GM12801 (cell line): Measurements from ENCODE around the gene UBE2V1.

ENCODE experiments used
- TF ChIP-seq, protein P1 (sequence below): IDR thresholded peaks from one replicate; pipeline ENCODE4 v1.5.1; 2011; ENCODE audit warnings: control low read depth; ENCODE audit not compliant: insufficient read length; ENCODE audit errors: extremely low read depth

The UBE2V1 gene

DNA sequence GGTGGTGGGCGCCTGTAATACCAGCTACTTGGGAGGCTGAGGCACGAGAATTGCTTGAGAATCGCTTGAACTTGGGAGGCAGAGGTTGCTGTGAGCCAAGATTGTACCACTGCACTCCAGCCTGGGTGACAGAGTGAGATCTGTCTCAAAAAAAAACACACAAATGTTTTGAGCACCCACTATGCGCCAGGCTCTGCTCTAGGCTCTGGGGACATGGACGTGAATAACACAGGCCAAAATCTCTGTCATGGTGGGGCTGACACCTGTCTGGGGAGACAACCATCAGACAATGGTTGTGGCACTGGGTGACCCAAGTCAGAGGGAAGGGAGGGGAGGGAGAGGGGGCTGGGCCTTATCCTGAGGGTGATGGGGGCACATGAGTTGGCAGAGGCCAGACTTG, 62.7 kb downstream of the UBE2V1 start:
- TF ChIP-seq, protein P1, sequence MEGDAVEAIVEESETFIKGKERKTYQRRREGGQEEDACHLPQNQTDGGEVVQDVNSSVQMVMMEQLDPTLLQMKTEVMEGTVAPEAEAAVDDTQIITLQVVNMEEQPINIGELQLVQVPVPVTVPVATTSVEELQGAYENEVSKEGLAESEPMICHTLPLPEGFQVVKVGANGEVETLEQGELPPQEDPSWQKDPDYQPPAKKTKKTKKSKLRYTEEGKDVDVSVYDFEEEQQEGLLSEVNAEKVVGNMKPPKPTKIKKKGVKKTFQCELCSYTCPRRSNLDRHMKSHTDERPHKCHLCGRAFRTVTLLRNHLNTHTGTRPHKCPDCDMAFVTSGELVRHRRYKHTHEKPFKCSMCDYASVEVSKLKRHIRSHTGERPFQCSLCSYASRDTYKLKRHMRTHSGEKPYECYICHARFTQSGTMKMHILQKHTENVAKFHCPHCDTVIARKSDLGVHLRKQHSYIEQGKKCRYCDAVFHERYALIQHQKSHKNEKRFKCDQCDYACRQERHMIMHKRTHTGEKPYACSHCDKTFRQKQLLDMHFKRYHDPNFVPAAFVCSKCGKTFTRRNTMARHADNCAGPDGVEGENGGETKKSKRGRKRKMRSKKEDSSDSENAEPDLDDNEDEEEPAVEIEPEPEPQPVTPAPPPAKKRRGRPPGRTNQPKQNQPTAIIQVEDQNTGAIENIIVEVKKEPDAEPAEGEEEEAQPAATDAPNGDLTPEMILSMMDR: no peak

DNA sequence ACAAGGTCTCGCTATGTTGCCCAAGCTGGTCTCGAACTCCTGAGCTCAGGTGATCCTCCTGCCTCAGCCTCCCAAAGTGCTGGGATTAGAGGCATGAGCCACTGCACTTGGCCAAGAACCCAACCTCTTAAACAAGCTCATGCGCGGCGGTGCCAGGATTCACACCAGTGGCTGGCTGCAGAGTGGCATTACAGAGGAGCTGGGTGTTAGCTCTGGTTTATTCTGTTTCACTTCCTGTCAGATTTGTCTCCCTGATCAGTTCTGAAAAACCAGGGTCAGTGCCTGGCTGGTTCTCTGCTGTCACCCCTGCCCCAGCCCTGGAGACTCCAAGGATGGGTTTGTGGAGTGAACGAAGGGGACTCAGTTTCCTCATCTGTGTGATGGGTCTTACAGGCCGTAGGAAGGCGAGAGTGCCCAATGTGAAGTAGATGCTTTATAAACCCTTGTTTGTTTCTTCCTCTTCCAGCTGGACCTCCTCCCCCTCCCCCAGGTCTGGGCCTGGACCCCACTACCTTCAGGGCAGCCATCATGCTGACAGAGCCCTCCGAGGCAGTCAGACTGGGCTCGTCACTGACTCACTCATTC, 63.4 kb downstream of the UBE2V1 start:
- TF ChIP-seq, protein P1: no peak

DNA sequence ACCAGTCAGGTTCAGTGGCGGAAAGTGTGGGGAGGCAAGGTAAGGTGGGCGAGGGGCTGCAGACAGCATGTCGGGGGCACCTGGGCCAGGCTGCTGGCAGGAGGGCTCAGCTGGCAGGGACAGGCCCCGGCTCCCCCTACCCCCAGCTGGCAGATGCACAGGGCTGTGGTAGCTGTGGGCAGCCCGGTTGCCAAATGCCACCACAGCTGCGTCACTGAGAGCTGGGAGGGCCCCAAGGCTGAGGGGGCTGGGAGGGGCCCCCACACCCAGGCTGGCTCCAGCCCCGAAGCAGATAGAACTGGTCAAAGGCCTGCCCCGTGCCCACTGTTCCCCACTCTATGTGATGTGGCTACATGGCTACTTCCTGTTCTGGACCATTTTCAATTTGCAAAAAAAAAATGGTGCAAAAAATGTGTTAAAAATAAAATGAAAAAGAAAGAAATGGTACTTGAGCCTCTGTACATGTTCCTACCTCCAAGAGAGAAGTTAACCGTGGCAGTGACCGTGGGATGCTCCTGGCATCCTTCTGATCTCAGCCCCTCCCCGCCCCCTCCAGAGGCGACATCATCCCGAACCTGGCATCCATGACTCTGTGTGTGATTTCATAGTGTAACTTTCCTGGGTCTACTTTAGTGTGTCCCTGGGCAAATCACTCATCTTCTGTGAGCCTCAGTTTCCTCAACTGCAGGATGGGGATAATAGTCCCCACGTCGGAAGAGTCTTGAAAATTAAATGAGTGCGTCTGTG, 64.4 kb downstream of the UBE2V1 start:
- TF ChIP-seq, protein P1: no peak

DNA sequence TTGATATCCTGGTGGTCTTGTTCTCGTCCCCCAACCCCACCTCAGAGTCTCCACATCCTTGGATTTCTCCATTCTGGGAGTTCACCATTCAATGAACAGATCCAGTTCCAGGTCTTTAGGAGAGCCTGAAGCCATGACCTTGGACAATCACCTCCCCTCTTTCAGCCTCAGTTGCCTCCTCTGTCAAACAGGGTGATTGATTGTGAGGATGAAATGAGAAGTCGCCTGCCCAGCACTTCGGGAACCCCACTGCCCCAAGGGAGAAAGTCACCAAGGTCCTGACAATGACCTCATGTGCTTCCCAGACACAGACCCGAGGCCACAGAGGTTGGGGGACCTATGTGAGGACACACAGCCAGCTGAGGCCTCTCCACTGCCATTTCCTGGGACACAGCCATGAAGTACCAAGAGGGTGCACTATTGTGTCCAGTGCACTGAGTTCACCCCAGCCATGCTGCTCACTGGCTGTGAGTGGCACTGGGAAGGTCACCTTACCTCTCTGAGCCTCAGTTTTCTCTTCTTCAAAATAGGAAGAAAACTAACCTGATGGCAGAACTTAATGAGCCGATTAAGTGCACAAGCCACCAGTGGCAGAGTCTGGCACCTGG, 68.5 kb downstream of the UBE2V1 start:
- TF ChIP-seq, protein P1: no peak

DNA sequence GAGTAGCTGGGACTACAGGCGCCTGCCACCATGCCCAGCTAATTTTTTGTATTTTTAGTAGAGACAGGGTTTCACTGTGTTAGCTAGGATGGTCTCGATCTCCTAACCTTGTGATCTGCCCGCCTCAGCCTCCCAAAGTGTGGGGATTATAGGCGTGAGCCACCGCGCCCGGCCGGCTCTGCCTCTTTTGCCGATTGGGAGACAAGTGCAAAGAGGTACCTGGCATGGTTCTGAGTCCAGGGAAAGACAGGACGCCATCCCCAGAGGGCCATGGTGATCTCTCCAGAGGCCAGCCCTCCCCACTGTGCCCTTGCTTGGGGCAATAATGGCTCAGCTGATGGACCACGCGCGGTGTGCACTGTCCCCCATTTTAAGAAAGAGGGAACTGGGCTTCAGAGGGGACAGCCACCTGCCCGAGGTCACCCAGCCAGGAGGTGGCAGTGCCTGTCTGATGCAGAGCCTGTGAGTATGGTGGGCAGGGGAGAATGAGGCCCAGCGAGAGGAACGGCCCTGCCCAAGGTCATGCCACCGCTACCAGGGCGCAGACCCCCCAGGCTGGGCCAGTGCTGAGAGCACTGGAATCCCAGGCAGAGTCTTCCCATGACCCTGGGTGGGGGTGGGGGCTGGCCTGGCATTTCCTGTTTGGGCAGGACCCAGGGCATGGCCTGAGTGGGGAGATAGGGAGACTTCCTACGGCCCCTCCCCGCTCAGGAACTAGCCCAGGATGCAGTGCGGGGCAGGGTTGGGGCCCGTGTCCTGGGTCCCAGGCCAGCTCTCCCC, 69.2 kb downstream of the UBE2V1 start:
- TF ChIP-seq, protein P1: no peak

DNA sequence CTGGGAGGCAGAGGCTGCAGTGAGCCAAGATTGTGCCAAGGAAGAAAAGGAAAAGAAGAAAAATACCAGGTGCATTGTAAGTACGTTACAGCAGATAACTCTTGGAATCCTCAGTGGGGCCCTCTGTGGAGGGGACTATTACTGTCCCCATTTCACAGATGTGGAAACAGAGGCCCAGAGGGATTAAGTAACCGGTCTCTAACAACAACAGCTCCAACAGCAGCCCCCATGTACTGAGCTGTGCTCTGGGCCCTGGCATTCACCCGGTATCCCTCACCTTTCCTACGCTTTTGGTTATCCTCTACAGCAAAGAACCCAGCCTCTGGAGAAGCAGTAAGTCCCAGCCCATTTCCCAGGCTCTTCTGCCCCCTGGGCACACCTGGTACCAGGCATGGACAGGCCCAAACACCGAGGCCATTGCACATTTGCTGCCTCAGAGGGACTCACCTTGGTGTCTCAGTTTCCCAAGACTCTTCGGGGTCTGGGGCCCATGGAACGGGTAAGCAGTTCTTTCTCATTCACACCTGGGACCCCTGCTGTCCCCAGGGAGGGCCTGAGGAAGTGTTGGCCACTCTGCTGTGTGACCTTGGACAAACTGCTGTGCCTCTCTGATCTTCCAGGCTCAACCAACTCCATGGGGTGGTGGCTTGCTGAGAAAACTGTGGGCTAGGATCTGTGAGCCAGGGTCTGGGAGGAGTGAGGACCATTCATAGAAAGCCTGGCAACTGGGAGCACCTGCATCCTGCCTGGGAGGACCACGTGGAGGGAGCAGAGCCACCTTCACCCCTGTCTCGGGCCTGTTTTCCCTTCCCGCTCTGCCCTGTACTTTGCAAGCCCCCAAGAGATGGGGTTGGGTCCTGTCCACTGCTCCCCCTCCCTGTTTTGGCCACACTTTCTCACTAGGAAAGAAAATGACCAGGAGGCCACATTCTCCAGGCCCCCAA, 70.3 kb downstream of the UBE2V1 start:
- TF ChIP-seq, protein P1: no peak
